GM23338 (cell line): ENCODE data around the gene NUCB1. TPM values are rescaled to one million over a fixed set of nuclear protein-coding genes. Genes with fewer than 3 reads are reported as not detected.

ENCODE experiments used
- ATAC-seq: fragments of 200-7000 bp; cut with Tn5 transposase; 3 replicates; pipeline ENCODE4 v1.9.1; 2020
- DNase-seq: peaks from one replicate; pipeline ENCODE4 v3.0.0-alpha.2; 2015; ENCODE audit warnings: low spot score
- H2AFZ ChIP-seq: fragments of 200-600 bp; sonication (generic); 2 replicates; pipeline ENCODE4 v1.8.0; 2016; ENCODE audit warnings: antibody characterized with exemption, mild to moderate bottlenecking, moderate library complexity
- H3F3A ChIP-seq: fragments of 200-600 bp; sonication (generic); replicated peaks from 2 replicates; pipeline ENCODE4 v1.8.0; 2017; ENCODE audit warnings: antibody characterized with exemption, mixed run types, low read depth
- H3K27ac ChIP-seq: fragments of 200-600 bp; sonication (generic); 2 replicates; pipeline ENCODE4 v1.6.1; 2016; ENCODE audit warnings: low read depth
- H3K27me3 ChIP-seq: fragments of 200-600 bp; sonication (generic); 2 replicates; pipeline ENCODE4 v1.8.0; 2016; ENCODE audit warnings: mild to moderate bottlenecking, mixed run types, moderate library complexity; ENCODE audit not compliant: insufficient read depth
- H3K36me3 ChIP-seq: fragments of 200-600 bp; sonication (generic); 2 replicates; pipeline ENCODE4 v1.8.0; 2016; ENCODE audit warnings: mild to moderate bottlenecking; ENCODE audit not compliant: insufficient read depth
- H3K4me1 ChIP-seq: fragments of 200-600 bp; sonication (generic); 2 replicates; pipeline ENCODE4 v1.8.0; 2016; ENCODE audit warnings: mild to moderate bottlenecking, moderate library complexity; ENCODE audit not compliant: insufficient read depth
- H3K4me2 ChIP-seq: fragments of 200-600 bp; sonication (generic); 2 replicates; pipeline ENCODE4 v1.7.1; 2017; ENCODE audit warnings: mixed run types
- H3K4me3 ChIP-seq: fragments of 200-600 bp; sonication (generic); 2 replicates; pipeline ENCODE4 v1.6.1; 2016; ENCODE audit warnings: mixed run types
- H3K79me2 ChIP-seq: fragments of 200-600 bp; sonication (generic); replicated peaks from 2 replicates; pipeline ENCODE4 v1.8.0; 2017; ENCODE audit warnings: mild to moderate bottlenecking; ENCODE audit not compliant: insufficient read depth
- H3K9me2 ChIP-seq: fragments of 200-600 bp; sonication (generic); 2 replicates; pipeline ENCODE4 v1.8.0; 2017; ENCODE audit not compliant: insufficient read depth
- H4K20me1 ChIP-seq: fragments of 200-600 bp; sonication (generic); replicated peaks from 2 replicates; pipeline ENCODE4 v1.8.0; 2017; ENCODE audit warnings: mild to moderate bottlenecking; ENCODE audit not compliant: insufficient read depth
- H3K27ac Mint-ChIP-seq: 2 replicates; pipeline ENCODE4 v1.8.0; 2020; ENCODE audit warnings: inconsistent platforms, mild to moderate bottlenecking, moderate library complexity, mixed read lengths
- H3K27me3 Mint-ChIP-seq: 3 replicates; pipeline ENCODE4 v1.8.0; 2022; ENCODE audit warnings: low read depth, mild to moderate bottlenecking, moderate library complexity, mixed read lengths, inconsistent platforms; ENCODE audit not compliant: insufficient read depth, poor library complexity
- H3K36me3 Mint-ChIP-seq: 3 replicates; pipeline ENCODE4 v1.8.0; 2021; ENCODE audit warnings: low read depth, mild to moderate bottlenecking, inconsistent platforms, moderate library complexity, mixed read lengths
- H3K4me1 Mint-ChIP-seq: 3 replicates; pipeline ENCODE4 v1.8.0; 2020; ENCODE audit warnings: mild to moderate bottlenecking, inconsistent platforms, mixed read lengths
- H3K4me3 Mint-ChIP-seq: 3 replicates; pipeline ENCODE4 v1.8.0; 2021; ENCODE audit warnings: moderate library complexity, mild to moderate bottlenecking, inconsistent platforms, mixed read lengths
- H3K9me3 Mint-ChIP-seq: 3 replicates; pipeline ENCODE4 v1.8.0; 2020; ENCODE audit warnings: moderate library complexity, mild to moderate bottlenecking, inconsistent platforms, mixed read lengths
- CREB1 ChIP-seq: fragments of 250-450 bp; sonication (Bioruptor Pico); IDR thresholded peaks from 2 replicates; pipeline ENCODE4 v1.5.0; 2020; ENCODE audit warnings: low read depth, mild to moderate bottlenecking, moderate library complexity
- ETS1 ChIP-seq: IDR thresholded peaks from 2 replicates; pipeline ENCODE4 v1.6.1; 2016; ENCODE audit warnings: antibody characterized with exemption
- EZH2 ChIP-seq: fragments of 200-600 bp; sonication (generic); IDR thresholded peaks from one replicate; pipeline ENCODE4 v1.8.0; 2017; ENCODE audit warnings: antibody characterized with exemption, mild to moderate bottlenecking, low read depth; ENCODE audit not compliant: unreplicated experiment
- EZH2phosphoT487 ChIP-seq: fragments of 200-600 bp; sonication (generic); IDR thresholded peaks from one replicate; pipeline ENCODE4 v1.8.1; 2018; ENCODE audit warnings: antibody characterized with exemption; ENCODE audit not compliant: unreplicated experiment
- JUNB ChIP-seq: IDR thresholded peaks from one replicate; pipeline ENCODE4 v1.6.1; 2016; ENCODE audit warnings: antibody characterized with exemption; ENCODE audit not compliant: unreplicated experiment
- POLR2AphosphoS5 ChIP-seq: IDR thresholded peaks from 2 replicates; pipeline ENCODE4 v1.6.1; 2016; ENCODE audit warnings: antibody characterized with exemption, low read depth
- STAT1 ChIP-seq: IDR thresholded peaks from one replicate; pipeline ENCODE4 v1.6.1; 2016; ENCODE audit warnings: antibody characterized with exemption; ENCODE audit not compliant: unreplicated experiment
- ZNF114 ChIP-seq: fragments of 250-450 bp; sonication (Bioruptor Pico); IDR thresholded peaks from 2 replicates; pipeline ENCODE4 v1.5.0; 2020; ENCODE audit warnings: mild to moderate bottlenecking, moderate library complexity
- ZNF462 ChIP-seq: fragments of 250-450 bp; sonication (Bioruptor Pico); IDR thresholded peaks from 2 replicates; pipeline ENCODE4 v1.5.0; 2020; ENCODE audit warnings: mild to moderate bottlenecking, moderate library complexity
- polyA plus RNA-seq: library from polyadenylated mRNA; unstranded; fragments of >200 nt; fragmentation: Nextera tagmentation; extraction: Ambion mirVana; gene quantifications from 2 replicates; pipeline ENCODE4 v1.2.1, GENCODE V29; 2016
- total RNA-seq: library from RNA; depleted of rRNA; stranded (reverse); fragments of >200 nt; shearing (Covaris generic); gene quantifications from 2 replicates; pipeline ENCODE4 v1.2.3, GENCODE V29; 2014
- TF ChIP-seq, protein P1 (sequence below), 2 experiments: fragments of 200-600 bp in 1 of 2; sonication (generic) in 1 of 2; conservative IDR thresholded peaks; 2 replicates each; pipeline versions ENCODE4 v1.5.1 to v1.6.1; 2016 to 2017; ENCODE audit warnings: antibody characterized with exemption in 2 of 2, low read depth in 2 of 2, mild to moderate bottlenecking in 2 of 2, moderate library complexity in 1 of 2

The NUCB1 gene
- total and polyA plus RNA-seq, 2 experiments from 2014 or later = 57.1 to 163 TPM

GRCh38 chr19:48914181-48914580, 14.1 kb downstream of the NUCB1 start (continued):
- no peak for TF ChIP-seq ZNF462 (CRISPR knock-in tag)
- TF ChIP-seq EZH2 = no peak
- no peak for TF ChIP-seq JUNB
- TF ChIP-seq ZNF114 (CRISPR knock-in tag) = no peak
- no peak for TF ChIP-seq STAT1

DNA sequence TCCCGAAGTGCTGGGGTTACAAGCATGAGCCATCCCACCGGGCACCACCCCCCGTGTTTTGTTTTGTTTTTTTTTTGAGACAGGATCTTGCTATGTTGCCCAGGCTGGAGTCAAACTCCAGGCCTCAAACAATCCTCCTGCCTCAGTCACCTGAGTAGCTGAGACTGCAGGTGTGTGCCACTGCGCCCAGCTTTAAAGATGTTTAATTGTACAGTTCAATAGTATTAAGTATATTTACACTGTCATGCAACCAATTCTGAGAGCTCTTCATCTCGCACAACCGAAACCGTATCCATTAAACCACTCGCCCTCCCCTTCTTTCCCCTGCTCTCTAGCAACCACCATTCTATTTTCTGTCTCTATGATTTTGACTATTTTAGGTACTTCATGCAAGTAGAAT, 15.6 kb downstream of the NUCB1 start:
- no peaks in the 10 kb centered on the region for H3K9me3 Mint-ChIP-seq
- no peak overlapping the region for H3K4me3 ChIP-seq
- no peaks in the 10 kb centered on the region for H3K27me3 ChIP-seq
- no peaks in the 10 kb centered on the region for H3K4me1 ChIP-seq
- peaks cover 12% of the 10 kb centered on the region; the same call in 1 of the 2 replicates for H3K36me3 ChIP-seq
- ATAC-seq = no peak
- H3K4me1 Mint-ChIP-seq = no peaks in the 10 kb centered on the region
- no peak for DNase-seq
- H3K27ac Mint-ChIP-seq = no peak overlapping the region
- H4K20me1 ChIP-seq = peaks cover 3% of the 10 kb centered on the region
- no peak overlapping the region for H2AFZ ChIP-seq
- peaks cover 44% of the 10 kb centered on the region for H3K36me3 Mint-ChIP-seq
- H3K4me2 ChIP-seq = no peak overlapping the region
- H3K4me3 Mint-ChIP-seq = no peak overlapping the region
- H3K27ac ChIP-seq = no peak overlapping the region
- no peaks in the 10 kb centered on the region for H3K9me2 ChIP-seq
- H3K79me2 ChIP-seq = no peaks in the 10 kb centered on the region
- 0 out of 2 replicates have a peak, but pooled peaks cover 11% of the 10 kb centered on the region for H3F3A ChIP-seq
- H3K27me3 Mint-ChIP-seq = peaks cover 3% of the 10 kb centered on the region
- no peak for TF ChIP-seq CREB1 (CRISPR knock-in tag)
- TF ChIP-seq POLR2AphosphoS5 = no peak
- TF ChIP-seq ETS1 = no peak
- no peak for TF ChIP-seq JUNB
- TF ChIP-seq EZH2phosphoT487 = no peak
- no peak for TF ChIP-seq ZNF114 (CRISPR knock-in tag)
- TF ChIP-seq STAT1 = no peak
- TF ChIP-seq, protein P1, sequence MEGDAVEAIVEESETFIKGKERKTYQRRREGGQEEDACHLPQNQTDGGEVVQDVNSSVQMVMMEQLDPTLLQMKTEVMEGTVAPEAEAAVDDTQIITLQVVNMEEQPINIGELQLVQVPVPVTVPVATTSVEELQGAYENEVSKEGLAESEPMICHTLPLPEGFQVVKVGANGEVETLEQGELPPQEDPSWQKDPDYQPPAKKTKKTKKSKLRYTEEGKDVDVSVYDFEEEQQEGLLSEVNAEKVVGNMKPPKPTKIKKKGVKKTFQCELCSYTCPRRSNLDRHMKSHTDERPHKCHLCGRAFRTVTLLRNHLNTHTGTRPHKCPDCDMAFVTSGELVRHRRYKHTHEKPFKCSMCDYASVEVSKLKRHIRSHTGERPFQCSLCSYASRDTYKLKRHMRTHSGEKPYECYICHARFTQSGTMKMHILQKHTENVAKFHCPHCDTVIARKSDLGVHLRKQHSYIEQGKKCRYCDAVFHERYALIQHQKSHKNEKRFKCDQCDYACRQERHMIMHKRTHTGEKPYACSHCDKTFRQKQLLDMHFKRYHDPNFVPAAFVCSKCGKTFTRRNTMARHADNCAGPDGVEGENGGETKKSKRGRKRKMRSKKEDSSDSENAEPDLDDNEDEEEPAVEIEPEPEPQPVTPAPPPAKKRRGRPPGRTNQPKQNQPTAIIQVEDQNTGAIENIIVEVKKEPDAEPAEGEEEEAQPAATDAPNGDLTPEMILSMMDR (conservative IDR thresholded peaks at IDR 0.05; ENCODE audit: low read depth in 2 of 2) = no peak
